ENCODE results near the gene ARFGEF3.
"Not testable (repeated sequence)": the region's sequence is repeated elsewhere in the genome, so short reads cannot be mapped to it uniquely, and the experiment has no call there.

Gene ARFGEF3

GRCh38 chr6:138211048-138211581 lies 49.4 kb downstream of the ARFGEF3 start:
- DNase-seq (ENCODE audit: low read depth): no peak
- H3K4me3 ChIP-seq (ENCODE audit: control insufficient read depth, low read depth, low read length): no peak overlapping the region
- no peak for TF ChIP-seq CTCF (IDR thresholded peaks at IDR 0.05; ENCODE audit: control insufficient read depth, insufficient read depth, low read depth, low read length, missing control alignments)

DNA sequence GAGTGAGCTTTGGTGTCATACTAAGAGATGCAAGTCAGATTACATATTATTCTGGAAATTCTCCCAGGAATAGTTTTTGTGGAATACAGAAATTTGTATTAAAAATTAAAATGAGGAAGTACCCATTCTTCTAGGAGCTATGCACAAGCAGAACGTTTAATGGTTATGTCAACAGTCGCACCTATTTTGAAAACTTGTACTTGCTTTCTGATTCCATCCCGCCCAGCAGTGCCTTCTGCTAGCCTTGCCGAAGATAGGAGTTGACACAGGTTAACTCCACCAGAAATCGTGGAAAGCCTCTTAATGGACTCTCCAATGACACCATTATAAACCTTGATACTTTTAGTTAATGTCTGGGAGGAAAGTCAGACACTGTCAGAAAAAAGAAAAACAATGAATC lies 49.9 kb downstream of the ARFGEF3 start:
- no peak overlapping the region for H3K4me3 ChIP-seq (ENCODE audit: control insufficient read depth, low read depth, low read length)
- no peak for TF ChIP-seq CTCF (IDR thresholded peaks at IDR 0.05; ENCODE audit: control insufficient read depth, insufficient read depth, low read depth, low read length, missing control alignments)
- DNase-seq (ENCODE audit: low read depth): no peak

GRCh38 chr6:138212530-138212929 lies 50.8 kb downstream of the ARFGEF3 start:
- DNase-seq (ENCODE audit: low read depth); H3K4me3 ChIP-seq (ENCODE audit: control insufficient read depth, low read depth, low read length): not testable (repeated sequence)

- DNase-seq (ENCODE audit: low read depth): no peak
- H3K4me3 ChIP-seq (ENCODE audit: control insufficient read depth, low read depth, low read length): no peak overlapping the region
- TF ChIP-seq CTCF (IDR thresholded peaks at IDR 0.05; ENCODE audit: control insufficient read depth, insufficient read depth, low read depth, low read length, missing control alignments): no peak
These were observed 53.5 kb downstream of the ARFGEF3 start for GRCh38 chr6:138215093-138215782.

DNA sequence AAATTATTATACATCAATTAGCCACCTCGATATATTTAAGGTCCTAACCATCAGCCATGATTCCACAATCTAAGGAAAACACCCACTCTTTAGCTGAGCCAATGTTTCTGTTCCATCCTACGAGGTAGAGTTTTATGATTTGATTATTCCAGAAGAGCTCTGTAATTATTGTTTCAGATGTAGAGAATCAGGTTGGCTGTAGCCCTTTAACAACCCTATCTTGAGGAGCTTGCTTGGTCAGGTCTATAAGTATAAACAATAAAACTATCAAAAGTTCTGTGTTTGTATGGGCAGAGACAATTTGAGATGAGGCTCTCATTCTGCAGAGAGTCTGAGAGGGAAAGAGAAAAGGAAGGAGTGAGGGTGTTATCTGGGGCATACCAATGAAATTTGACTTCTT lies 56.7 kb downstream of the ARFGEF3 start, which contains the start of gene PBOV1:
PBOV1 (minus strand) TSS at position 43 of the 400 bp plus-strand sequence. CDS start 96 bp downstream, outside the sequence.
- DNase-seq (ENCODE audit: low read depth): no peak
- TF ChIP-seq CTCF (IDR thresholded peaks at IDR 0.05; ENCODE audit: control insufficient read depth, insufficient read depth, low read depth, low read length, missing control alignments): no peak
- H3K4me3 ChIP-seq (ENCODE audit: control insufficient read depth, low read depth, low read length): no peak within 1 kb of the TSS

DNA sequence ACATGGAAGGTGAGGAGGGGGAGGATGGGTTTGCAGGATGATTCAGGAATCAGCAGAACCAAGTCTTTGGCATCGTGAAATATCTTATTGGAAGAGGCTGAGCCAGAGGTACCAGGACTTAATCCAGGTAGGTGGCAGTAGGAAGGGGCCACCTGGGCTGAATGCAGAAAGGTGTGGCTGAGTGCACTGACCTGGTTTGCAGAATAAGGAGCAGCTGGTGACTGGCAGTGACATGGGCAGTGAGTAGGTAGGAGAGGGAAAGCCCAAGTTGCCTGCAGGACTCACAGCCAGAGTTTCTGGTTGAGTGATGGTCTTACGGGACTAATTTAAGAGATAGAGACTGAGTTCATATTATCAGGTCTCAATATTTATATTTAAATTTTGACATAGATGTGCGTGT lies 57.7 kb downstream of the ARFGEF3 start:
- no peak for DNase-seq (ENCODE audit: low read depth)
- H3K4me3 ChIP-seq (ENCODE audit: control insufficient read depth, low read depth, low read length): no peak overlapping the region
- no peak for TF ChIP-seq CTCF (IDR thresholded peaks at IDR 0.05; ENCODE audit: control insufficient read depth, insufficient read depth, low read depth, low read length, missing control alignments)

GRCh38 chr6:138219901-138220300 lies 58.2 kb downstream of the ARFGEF3 start:
- H3K4me3 ChIP-seq (ENCODE audit: control insufficient read depth, low read depth, low read length): no peak overlapping the region
- DNase-seq (ENCODE audit: low read depth): no peak
- TF ChIP-seq CTCF (IDR thresholded peaks at IDR 0.05; ENCODE audit: control insufficient read depth, insufficient read depth, low read depth, low read length, missing control alignments): no peak
